Subcutaneous abdominal adipose tissue (tissue), 5 donors: ENCODE results near the gene METRN.

Experiments
- H3K27ac ChIP-seq: one replicate; pipeline ENCODE4 v1.7.0; 2013; ENCODE audit warnings: low read depth, mild to moderate bottlenecking, inconsistent platforms, low read length, moderate library complexity
- H3K27me3 ChIP-seq, 5 donors: one replicate each; pipeline ENCODE4 v1.7.0; 2013; ENCODE audit warnings: low read length in 5 of 5, inconsistent platforms in 1 of 5; ENCODE audit not compliant: control insufficient read depth in 5 of 5, insufficient read depth in 4 of 5
- H3K36me3 ChIP-seq, 5 donors: one replicate each; pipeline ENCODE4 v1.7.0; 2013; ENCODE audit warnings: low read length in 5 of 5; ENCODE audit not compliant: control insufficient read depth in 5 of 5, insufficient read depth in 5 of 5
- H3K4me1 ChIP-seq, 5 donors: one replicate each; pipeline ENCODE4 v1.7.0; 2013; ENCODE audit warnings: low read length in 5 of 5, mild to moderate bottlenecking in 3 of 5, moderate library complexity in 1 of 5; ENCODE audit not compliant: control insufficient read depth in 5 of 5, insufficient read depth in 5 of 5
- H3K4me3 ChIP-seq, 5 donors: one replicate each; pipeline ENCODE4 v1.7.0; 2013; ENCODE audit warnings: low read length in 5 of 5, low read depth in 1 of 5
- H3K9ac ChIP-seq, 5 donors: one replicate each; pipeline ENCODE4 v1.7.0; 2013; ENCODE audit warnings: low read length in 5 of 5, mild to moderate bottlenecking in 4 of 5, moderate library complexity in 3 of 5
- H3K9me3 ChIP-seq, 5 donors: one replicate each; pipeline ENCODE4 v1.7.0; 2013; ENCODE audit warnings: low read length in 5 of 5; ENCODE audit not compliant: control insufficient read depth in 5 of 5
- donor health status: healthy.
- donor health status: healthy.
- donor health status: healthy.
- donor health status: healthy.
- donor health status: healthy.

Gene METRN

DNA sequence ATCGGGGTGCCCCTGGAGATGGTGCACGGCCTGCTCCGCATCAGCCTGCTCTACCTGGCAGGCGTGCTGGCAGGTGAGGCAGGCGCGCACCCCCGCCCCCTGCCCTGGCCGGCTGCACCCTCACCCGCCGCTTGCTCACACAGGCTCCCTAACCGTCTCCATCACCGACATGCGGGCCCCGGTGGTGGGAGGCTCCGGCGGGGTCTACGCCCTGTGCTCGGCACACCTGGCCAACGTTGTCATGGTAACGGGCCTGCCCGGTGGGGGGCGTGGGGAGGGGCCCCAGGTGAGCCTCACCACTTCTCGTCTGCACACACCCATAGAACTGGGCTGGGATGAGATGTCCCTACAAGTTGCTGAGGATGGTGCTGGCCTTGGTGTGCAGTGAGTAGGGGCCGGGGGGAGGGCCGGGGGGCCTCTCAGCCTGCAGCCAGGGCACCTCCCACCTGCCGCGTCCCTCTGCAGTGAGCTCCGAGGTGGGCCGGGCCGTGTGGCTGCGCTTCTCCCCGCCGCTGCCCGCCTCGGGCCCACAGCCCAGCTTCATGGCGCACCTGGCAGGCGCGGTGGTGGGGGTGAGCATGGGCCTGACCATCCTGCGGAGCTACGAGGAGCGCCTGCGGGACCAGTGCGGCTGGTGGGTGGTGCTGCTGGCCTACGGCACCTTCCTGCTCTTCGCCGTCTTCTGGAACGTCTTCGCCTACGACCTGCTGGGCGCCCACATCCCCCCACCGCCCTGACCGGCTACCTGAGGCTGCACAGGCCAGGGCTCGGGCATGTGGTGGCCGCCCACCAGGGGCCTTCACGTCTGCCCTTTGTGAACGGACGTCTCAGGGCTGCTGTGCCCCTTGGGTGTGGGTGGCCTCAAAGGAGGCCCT lies 37.4 kb upstream of the METRN start:
- H3K27me3 ChIP-seq, result peaks cover 0 to 4% (median 0%) of the 10 kb centered on the region in 5 donors
- no peak overlapping the region for H3K4me3 ChIP-seq
- peaks cover 4 to 49% (median 43%) of the 10 kb centered on the region in 5 donors for H3K4me1 ChIP-seq
- no peak overlapping the region for H3K27ac ChIP-seq
- no peak overlapping the region for H3K9ac ChIP-seq
- no peaks in the 10 kb centered on the region for H3K9me3 ChIP-seq
- H3K36me3 ChIP-seq, result peaks cover 0 to 28% (median 24%) of the 10 kb centered on the region in 5 donors

DNA sequence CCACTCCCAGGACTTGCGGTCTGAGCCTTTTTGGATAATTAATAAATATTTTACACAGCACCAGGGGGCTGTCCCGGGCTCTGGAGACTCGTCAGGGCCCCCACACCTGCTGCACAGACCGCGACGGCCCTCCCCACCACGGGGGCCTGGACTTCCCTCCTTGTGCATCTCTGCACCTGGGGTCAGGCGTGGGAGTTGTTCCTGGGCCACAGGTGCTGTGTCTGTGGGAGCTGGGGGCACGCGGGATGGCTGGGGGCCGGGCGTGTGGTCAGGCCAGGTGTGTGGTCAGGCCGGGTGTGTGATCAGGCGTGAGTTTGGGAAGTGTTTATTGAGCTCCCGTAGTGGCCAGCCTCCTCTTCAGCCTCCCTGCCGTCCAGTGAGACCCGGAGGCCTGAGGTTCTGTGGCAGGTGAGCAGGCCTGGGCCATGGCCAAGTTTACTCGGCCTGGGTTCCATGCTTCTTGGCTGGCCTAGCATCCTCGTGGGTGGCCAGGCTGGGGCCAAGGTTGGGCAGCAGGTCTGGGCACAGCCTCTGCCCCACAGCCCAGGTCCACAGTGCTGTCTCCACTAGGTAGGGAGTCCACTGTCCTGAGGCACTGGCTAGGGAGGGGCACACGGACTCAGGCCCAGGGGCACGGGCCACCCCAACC lies 36.6 kb upstream of the METRN start:
- H3K27me3 ChIP-seq, result peaks cover 0 to 4% (median 0%) of the 10 kb centered on the region in 5 donors
- no peak overlapping the region for H3K9ac ChIP-seq
- no peak overlapping the region for H3K27ac ChIP-seq

DNA sequence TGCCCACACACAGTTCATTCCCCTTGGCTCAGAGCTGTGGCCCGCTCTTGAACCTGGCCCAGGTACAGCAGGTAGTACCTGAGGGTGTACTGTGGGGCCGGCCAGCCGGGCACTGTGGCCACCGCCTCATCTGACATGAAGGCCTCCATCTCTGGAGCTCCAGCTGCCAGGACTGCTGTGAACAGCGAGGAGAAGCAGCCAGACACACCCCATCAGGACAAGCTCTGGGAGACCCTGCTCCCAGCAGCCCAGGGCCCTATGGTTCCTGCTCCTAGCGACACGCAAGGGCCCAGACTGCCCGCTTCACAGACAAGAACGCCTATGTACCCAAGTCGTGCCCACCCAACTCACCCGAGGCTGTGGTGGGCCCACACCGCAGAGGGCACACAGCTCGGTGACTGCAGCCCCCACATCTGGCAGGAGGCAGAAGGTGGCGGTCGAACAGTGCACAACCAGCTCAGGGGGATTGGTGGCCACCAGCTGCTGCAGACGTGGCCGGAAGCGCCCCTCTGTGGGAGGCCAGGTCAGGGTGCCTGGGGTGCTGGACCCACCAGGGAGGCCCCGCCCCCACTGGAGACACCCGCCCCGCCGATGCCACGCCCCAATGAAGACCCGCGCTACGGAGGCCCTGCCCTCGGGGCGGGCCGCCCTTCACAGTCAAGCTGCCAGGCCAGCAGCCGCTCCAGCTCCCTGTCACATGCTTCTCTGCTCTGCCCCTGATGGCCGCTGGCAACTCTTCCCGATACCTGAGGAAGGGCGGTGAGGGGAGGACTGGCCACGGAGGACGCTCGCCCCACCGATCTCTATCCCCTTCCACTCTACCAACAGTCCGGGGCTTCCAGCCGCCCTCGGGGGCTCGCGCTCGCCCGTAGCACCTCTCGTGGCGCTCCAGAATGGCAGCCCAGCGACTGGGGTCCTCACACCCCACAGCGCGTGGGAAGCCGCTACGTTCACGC lies 35.8 kb upstream of the METRN start:
- Histone ChIP-seq H3K27me3 (peaks cover 0 to 4% (median 0%) of the 10 kb centered on the region in 5 donors), H3K9ac (peak overlapping the region in 1 of 5 donors; percentile 69), H3K4me1 (peaks cover 4 to 63% (median 56%) of the 10 kb centered on the region in 5 donors), H3K36me3 (peaks cover 0 to 20% (median 16%) of the 10 kb centered on the region in 5 donors), H3K27ac (no peak overlapping the region), H3K9me3 (no peaks in the 10 kb centered on the region), H3K4me3 (peak overlapping the region in 4 of 5 donors; percentile 56 to 73 (median 64))

More for the DNA sequence above, 36.6 kb upstream of the METRN start:
- Histone ChIP-seq H3K4me3 (no peak overlapping the region), H3K36me3 (peaks cover 0 to 28% (median 21%) of the 10 kb centered on the region in 5 donors), H3K4me1 (peaks cover 4 to 57% (median 50%) of the 10 kb centered on the region in 5 donors), H3K9me3 (no peaks in the 10 kb centered on the region)

DNA sequence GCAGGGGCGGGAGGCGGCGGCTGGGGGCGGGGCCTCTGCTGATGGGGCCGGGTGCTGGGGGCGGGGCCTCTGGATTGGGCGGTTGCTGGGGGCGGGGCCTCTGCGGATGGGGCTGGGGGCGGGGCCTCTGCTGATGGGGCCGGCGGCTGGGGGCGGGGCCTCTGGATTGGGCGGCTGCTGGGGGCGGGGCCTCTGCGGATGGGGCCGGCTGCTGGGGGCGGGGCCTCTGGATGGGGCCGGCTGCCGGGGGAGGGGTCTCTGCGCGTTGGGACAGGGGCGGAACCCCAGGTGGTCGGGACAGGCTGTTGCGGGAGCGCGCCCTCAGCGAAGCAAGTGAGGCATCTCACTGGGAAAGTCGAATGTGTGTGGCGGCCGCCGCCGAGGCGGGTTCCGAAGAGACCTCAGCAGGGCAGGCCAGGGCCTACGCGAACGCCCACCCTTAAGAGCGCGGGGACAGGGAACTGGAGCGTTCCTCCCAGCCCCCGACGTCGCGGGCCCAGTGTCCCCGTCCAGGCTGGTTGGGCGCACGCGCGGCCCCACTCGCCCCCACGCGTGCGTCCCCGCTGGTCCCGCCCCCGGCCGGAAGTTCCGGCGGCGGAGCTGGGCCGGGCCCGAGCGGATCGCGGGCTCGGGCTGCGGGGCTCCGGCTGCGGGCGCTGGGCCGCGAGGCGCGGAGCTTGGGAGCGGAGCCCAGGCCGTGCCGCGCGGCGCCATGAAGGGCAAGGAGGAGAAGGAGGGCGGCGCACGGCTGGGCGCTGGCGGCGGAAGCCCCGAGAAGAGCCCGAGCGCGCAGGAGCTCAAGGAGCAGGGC lies 34.9 kb upstream of the METRN start, which contains the start of gene STUB1:
STUB1 (plus strand) TSS at position 597 of the 811 bp plus-strand sequence; CDS start at position 713, 116 bp downstream.
- Histone ChIP-seq H3K9ac (peak within 1 kb of the TSS in 4 of 5 donors; percentile 84 to 90 (median 86)), H3K4me1 (peaks cover 4 to 68% (median 56%) of the 10 kb centered on the region in 5 donors), H3K4me3 (peak within 1 kb of the TSS; percentile 59 to 78 (median 75)), H3K27ac (peak within 1 kb of the TSS; percentile 62), H3K36me3 (peaks cover 0 to 19% (median 16%) of the 10 kb centered on the region in 5 donors), H3K9me3 (no peaks in the 10 kb centered on the region), H3K27me3 (peaks cover 0 to 4% (median 0%) of the 10 kb centered on the region in 5 donors)

DNA sequence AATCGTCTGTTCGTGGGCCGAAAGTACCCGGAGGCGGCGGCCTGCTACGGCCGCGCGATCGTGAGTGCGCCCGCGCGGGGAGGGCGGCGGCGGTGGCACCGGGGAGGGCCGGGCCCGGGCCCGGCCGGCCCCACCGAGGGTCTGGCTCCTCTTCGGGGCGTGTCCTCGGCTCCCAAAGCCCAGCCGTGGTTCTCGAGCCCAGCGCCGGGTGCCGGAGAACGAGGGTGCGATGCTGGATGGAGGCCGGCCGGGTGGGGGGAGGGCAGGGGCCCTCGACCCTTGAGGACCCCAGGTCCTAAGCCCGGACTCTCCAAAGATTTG lies 34.3 kb upstream of the METRN start:
- H3K27ac ChIP-seq, result peak overlapping the region; percentile 62
- peaks cover 0 to 19% (median 16%) of the 10 kb centered on the region in 5 donors for H3K36me3 ChIP-seq
- H3K27me3 ChIP-seq, result peaks cover 0 to 4% (median 0%) of the 10 kb centered on the region in 5 donors
- peak overlapping the region in 4 of 5 donors; percentile 84 to 90 (median 86) for H3K9ac ChIP-seq
- H3K4me1 ChIP-seq, result peaks cover 4 to 69% (median 57%) of the 10 kb centered on the region in 5 donors
- H3K9me3 ChIP-seq, result no peaks in the 10 kb centered on the region
- peak overlapping the region; percentile 59 to 78 (median 75) for H3K4me3 ChIP-seq

DNA sequence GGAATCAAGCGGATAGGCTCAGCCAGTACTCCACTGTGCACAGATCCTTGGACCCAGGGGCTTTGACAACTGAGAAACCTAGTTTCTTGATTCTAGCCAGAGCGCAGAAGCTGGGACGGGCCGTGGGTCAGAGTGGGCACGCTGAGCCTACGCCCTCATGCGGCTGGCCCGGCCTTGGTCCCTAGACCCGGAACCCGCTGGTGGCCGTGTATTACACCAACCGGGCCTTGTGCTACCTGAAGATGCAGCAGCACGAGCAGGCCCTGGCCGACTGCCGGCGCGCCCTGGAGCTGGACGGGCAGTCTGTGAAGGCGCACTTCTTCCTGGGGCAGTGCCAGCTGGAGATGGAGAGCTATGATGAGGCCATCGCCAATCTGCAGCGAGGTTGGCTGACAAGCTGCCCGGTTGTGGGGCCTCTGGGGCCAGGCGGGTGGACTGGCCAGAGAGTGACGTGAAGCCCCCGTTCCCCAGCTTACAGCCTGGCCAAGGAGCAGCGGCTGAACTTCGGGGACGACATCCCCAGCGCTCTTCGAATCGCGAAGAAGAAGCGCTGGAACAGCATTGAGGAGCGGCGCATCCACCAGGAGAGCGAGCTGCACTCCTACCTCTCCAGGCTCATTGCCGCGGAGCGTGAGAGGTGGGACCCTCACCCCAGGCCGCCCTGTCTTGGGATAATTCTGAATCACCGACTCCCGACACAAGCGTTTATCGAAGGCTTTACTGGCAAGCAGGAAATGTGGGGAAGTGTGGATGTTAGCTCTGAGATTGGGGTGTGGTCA lies 33.8 kb upstream of the METRN start:
- peaks cover 0 to 4% (median 0%) of the 10 kb centered on the region in 5 donors for H3K27me3 ChIP-seq
- peak overlapping the region; percentile 62 for H3K27ac ChIP-seq
- H3K9me3 ChIP-seq, result no peaks in the 10 kb centered on the region
- H3K4me1 ChIP-seq, result peaks cover 4 to 69% (median 52%) of the 10 kb centered on the region in 5 donors
- peak overlapping the region in 4 of 5 donors; percentile 84 to 90 (median 86) for H3K9ac ChIP-seq
- peaks cover 0 to 19% (median 16%) of the 10 kb centered on the region in 5 donors for H3K36me3 ChIP-seq
- peak overlapping the region; percentile 59 to 78 (median 75) for H3K4me3 ChIP-seq

DNA sequence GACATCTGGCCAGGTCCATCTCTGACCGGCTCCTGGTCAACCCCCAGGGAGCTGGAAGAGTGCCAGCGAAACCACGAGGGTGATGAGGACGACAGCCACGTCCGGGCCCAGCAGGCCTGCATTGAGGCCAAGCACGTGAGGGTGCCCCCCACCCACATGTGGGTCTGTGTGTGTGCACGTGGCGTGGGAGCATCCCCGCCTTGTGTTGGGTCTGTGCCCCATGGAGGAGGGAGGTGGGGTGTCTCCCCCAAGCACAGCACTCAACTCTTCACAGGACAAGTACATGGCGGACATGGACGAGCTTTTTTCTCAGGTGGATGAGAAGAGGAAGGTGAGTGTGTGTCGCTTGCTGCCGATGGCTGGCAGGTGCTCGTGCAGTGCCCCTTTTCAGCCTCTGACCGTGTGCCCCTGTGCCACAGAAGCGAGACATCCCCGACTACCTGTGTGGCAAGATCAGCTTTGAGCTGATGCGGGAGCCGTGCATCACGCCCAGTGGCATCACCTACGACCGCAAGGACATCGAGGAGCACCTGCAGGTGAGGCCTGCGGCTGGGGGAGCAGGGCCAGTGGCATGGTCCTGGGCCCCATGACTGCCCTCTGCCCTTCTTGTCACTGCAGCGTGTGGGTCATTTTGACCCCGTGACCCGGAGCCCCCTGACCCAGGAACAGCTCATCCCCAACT lies 33.0 kb upstream of the METRN start:
- peak overlapping the region; percentile 62 for H3K27ac ChIP-seq

More for the DNA sequence above, 33.0 kb upstream of the METRN start:
- peaks cover 0 to 25% (median 21%) of the 10 kb centered on the region in 5 donors for H3K36me3 ChIP-seq
- no peaks in the 10 kb centered on the region for H3K9me3 ChIP-seq
- H3K9ac ChIP-seq, result peak overlapping the region in 3 of 5 donors; percentile 84 to 90 (median 85)
- peaks cover 4 to 65% (median 51%) of the 10 kb centered on the region in 5 donors for H3K4me1 ChIP-seq
- H3K4me3 ChIP-seq, result peak overlapping the region in 4 of 5 donors; percentile 25 to 78 (median 74)
- peaks cover 0 to 3% (median 0%) of the 10 kb centered on the region in 5 donors for H3K27me3 ChIP-seq
